Effector memory CD4-positive, alpha-beta T cell (primary cell): Measurements from ENCODE around the gene KRT14.
A peak's percentile ranks its signal among the peaks of the same experiment; 100 is the strongest.
"Not testable (repeated sequence)": the region's sequence is repeated elsewhere in the genome, so short reads cannot be mapped to it uniquely, and the experiment has no call there.

Source experiments
- DNase-seq, 3 donors: peaks; one replicate each; pipeline ENCODE4 v3.0.0-alpha.2; 2020
- H3K27ac ChIP-seq: 2 replicates; pipeline ENCODE4 v1.7.0; 2013; ENCODE audit warnings: mild to moderate bottlenecking, low read length, moderate library complexity; ENCODE audit not compliant: insufficient read depth, poor library complexity, severe bottlenecking
- H3K27me3 ChIP-seq: replicated peaks from 2 replicates; pipeline ENCODE4 v1.7.0; 2013; ENCODE audit warnings: mild to moderate bottlenecking, low read length; ENCODE audit not compliant: insufficient read depth, control insufficient read depth, poor library complexity, severe bottlenecking
- H3K36me3 ChIP-seq: 2 replicates; pipeline ENCODE4 v1.7.0; 2013; ENCODE audit warnings: mild to moderate bottlenecking, low read length, moderate library complexity; ENCODE audit not compliant: control insufficient read depth, insufficient read depth
- H3K4me1 ChIP-seq: 2 replicates; pipeline ENCODE4 v1.7.0; 2013; ENCODE audit warnings: low read length, mild to moderate bottlenecking; ENCODE audit not compliant: control insufficient read depth, insufficient read depth, poor library complexity, severe bottlenecking
- H3K4me3 ChIP-seq: 2 replicates; pipeline ENCODE4 v1.7.0; 2013; ENCODE audit warnings: low read length, low read depth, mild to moderate bottlenecking; ENCODE audit not compliant: insufficient read depth, poor library complexity, severe bottlenecking
- H3K9me3 ChIP-seq: 2 replicates; pipeline ENCODE4 v1.7.0; 2013; ENCODE audit warnings: mild to moderate bottlenecking, low read length, moderate library complexity; ENCODE audit not compliant: control insufficient read depth

The KRT14 gene

GRCh38 chr17:41578538-41578937, 8.2 kb downstream of the KRT14 start:
- no peak overlapping the region for H3K4me3 ChIP-seq
- peaks cover 5% of the 10 kb centered on the region for H3K4me1 ChIP-seq
- H3K9me3 ChIP-seq = no peaks in the 10 kb centered on the region
- no peaks in the 10 kb centered on the region for H3K36me3 ChIP-seq
- peaks cover 8% of the 10 kb centered on the region for H3K27me3 ChIP-seq
- H3K27ac ChIP-seq = no peak overlapping the region
- no peak for DNase-seq

GRCh38 chr17:41576740-41577139, 10.0 kb downstream of the KRT14 start:
- not testable (repeated sequence) for H3K27ac ChIP-seq, DNase-seq, H3K36me3 ChIP-seq, H3K9me3 ChIP-seq, H3K4me1 ChIP-seq, H3K4me3 ChIP-seq
- H3K27me3 ChIP-seq = peaks cover 14% of the 10 kb centered on the region

GRCh38 chr17:41575336-41575735, 11.4 kb downstream of the KRT14 start:
- no peaks in the 10 kb centered on the region for H3K9me3 ChIP-seq
- no peaks in the 10 kb centered on the region for H3K36me3 ChIP-seq
- H3K4me1 ChIP-seq = peaks cover 5% of the 10 kb centered on the region
- peaks cover 14% of the 10 kb centered on the region for H3K27me3 ChIP-seq
- H3K27ac ChIP-seq = no peak overlapping the region
- no peak overlapping the region for H3K4me3 ChIP-seq
- no peak for DNase-seq

DNA sequence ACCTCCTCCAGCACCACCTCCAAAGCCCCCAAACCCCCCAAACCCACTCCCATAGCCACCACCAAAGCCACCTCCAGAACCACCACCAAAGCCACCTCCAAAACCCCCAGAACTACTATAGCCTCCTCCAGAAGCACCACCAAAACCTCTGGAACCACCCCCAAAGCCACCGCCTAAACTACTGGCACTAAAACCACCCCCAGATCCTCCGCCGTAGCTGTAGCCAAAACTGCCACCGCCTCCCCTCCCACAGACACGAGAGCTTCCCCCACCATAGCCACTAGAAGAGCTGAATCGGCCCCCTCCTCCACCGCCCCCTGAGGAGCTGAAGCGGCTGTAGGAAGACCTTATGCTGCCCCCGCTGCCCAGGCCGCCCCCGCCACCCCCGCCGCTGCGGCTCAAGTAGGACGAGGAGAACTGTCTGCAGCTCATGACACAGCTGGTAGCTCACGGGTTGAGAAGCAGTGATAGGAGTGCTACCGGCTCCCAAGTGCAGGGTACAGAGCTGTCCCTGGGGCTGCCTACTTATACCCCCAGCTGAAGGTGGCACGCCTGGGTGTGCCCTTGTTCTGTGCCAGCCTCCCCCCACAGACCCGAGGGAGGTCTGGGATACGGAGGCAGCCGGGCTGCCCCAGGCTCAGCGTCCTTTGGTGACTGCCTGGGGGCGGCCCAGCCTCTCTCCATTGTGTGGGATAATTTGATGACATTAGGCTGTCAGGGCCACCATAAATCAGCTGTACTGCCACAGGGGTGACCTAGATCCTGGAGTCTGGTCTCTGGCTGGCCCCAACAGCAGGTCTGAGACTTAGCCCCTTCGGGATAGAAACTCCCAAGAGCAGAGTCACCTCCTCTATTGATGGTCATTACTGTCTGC, 14.9 kb downstream of the KRT14 start, which contains the start of gene KRT9:
TSS of gene KRT9 (minus strand) at position 499 of the 874 bp plus-strand sequence. CDS start at position 432, 67 bp downstream.
- Histone ChIP-seq H3K4me1 (no peaks in the 10 kb centered on the region), H3K9me3 (no peaks in the 10 kb centered on the region), H3K27ac (no peak within 1 kb of the TSS), H3K4me3 (no peak within 1 kb of the TSS), H3K27me3 (peaks cover 11% of the 10 kb centered on the region), H3K36me3 (no peaks in the 10 kb centered on the region)
- DNase-seq = no peak

GRCh38 chr17:41567317-41567716, 19.4 kb downstream of the KRT14 start:
- no peaks in the 10 kb centered on the region for H3K27me3 ChIP-seq
- no peaks in the 10 kb centered on the region for H3K36me3 ChIP-seq
- peak in 1 of 3 donors; percentile 5 for DNase-seq
- H3K4me1 ChIP-seq = no peaks in the 10 kb centered on the region
- no peak overlapping the region for H3K27ac ChIP-seq
- H3K9me3 ChIP-seq = no peaks in the 10 kb centered on the region
- H3K4me3 ChIP-seq = no peak overlapping the region

DNA sequence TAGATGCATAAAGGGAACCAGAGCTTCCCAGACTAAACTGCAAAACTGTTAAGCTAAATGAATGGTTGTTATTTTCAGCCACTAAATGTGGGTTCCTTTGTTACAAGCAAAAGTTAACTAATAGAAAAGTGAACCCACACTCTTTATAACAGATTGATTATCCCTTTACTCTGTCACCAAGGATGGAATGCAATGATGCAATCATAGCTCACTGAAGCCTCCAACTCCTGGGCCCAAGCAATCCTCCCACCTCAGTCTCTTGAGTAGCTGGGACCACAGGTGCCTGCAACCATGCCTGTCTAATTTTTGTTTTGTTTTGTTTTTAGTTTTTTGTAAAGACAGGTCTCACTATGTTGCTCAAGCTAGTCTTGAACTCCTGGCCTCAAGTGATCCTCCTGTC, 21.4 kb downstream of the KRT14 start:
- H3K4me3 ChIP-seq = no peak overlapping the region
- no peaks in the 10 kb centered on the region for H3K36me3 ChIP-seq
- no peaks in the 10 kb centered on the region for H3K4me1 ChIP-seq
- DNase-seq = no peak
- H3K9me3 ChIP-seq = no peaks in the 10 kb centered on the region
- H3K27me3 ChIP-seq = no peaks in the 10 kb centered on the region
- no peak overlapping the region for H3K27ac ChIP-seq

DNA sequence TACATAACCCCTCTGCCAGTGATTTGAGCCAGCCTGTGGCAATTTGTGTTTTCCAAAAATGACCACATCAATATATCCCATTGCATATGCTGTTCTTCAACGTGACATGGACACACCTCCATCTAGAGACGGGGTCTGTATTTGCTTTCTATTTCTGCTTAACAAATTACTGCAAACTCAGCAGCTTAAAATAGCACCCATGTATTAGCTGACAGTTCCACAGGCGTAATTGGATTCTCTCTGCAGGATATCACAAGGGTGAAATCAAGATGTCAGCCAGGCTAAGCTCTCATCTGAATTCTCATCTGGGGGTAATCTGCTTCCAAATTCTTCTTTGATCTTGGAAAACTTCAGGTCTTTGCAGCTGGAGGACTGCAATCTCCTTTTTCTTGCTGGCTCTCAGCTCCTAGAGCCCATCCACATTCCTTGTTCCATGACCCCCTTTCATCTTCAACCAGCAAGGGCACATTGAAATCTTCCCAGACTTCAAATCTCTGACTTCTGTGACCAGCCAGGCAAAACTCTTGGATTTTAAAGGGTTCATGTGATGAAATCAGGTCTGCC, 23.0 kb downstream of the KRT14 start:
- Histone ChIP-seq H3K9me3 (no peaks in the 10 kb centered on the region), H3K27ac (no peak overlapping the region), H3K4me1 (no peaks in the 10 kb centered on the region), H3K27me3 (no peaks in the 10 kb centered on the region), H3K36me3 (no peaks in the 10 kb centered on the region), H3K4me3 (no peak overlapping the region)
- no peak for DNase-seq

DNA sequence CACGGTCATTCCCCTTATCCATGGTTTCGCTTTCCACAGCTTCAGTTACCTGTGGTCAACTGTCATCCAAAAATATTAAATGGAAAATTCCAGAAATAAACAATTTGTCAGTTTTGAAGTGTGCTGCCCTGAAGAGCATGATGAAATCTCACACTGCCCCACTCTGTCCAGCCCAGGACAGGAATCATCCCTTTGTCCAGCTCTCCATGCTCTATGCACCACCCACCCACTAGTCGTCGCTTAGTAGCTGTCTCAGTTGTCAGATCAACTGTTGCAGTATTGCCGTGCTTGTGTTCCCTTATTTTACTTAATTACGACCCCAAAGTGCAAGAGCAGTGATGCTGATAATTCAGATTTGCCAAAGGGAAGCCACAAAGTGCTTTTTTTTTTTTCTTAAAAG, 25.1 kb downstream of the KRT14 start:
- Histone ChIP-seq H3K27me3 (no peaks in the 10 kb centered on the region), H3K4me1 (no peaks in the 10 kb centered on the region), H3K36me3 (no peaks in the 10 kb centered on the region), H3K9me3 (no peaks in the 10 kb centered on the region), H3K4me3 (no peak overlapping the region), H3K27ac (no peak overlapping the region)
- no peak for DNase-seq

DNA sequence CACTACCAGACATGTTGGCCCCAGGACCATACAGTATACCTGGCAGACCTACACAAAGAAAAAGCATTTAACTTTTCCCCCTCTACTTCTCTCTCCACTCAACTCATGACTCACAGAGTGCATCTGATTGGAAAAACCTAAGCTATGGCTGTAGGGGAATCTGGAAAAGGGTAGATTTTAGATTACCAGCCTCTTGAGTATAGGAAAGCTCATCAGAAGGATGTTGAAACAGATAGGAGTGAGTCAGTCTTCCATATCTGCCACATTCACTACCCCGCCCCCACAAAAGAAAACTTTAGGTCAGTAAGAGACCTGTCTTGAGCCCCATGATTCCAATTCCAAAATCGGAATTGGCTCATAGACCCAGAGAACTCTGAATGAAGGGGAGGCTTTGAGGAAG, 27.1 kb downstream of the KRT14 start:
- Histone ChIP-seq H3K4me1 (no peaks in the 10 kb centered on the region), H3K9me3 (no peaks in the 10 kb centered on the region), H3K27me3 (peaks cover 5% of the 10 kb centered on the region), H3K27ac (no peak overlapping the region), H3K4me3 (no peak overlapping the region), H3K36me3 (no peaks in the 10 kb centered on the region)
- DNase-seq = no peak

GRCh38 chr17:41556931-41557330, 29.8 kb downstream of the KRT14 start:
- Histone ChIP-seq H3K9me3 (no peaks in the 10 kb centered on the region), H3K4me3 (no peak overlapping the region), H3K27ac (no peak overlapping the region), H3K4me1 (no peaks in the 10 kb centered on the region), H3K27me3 (peaks cover 5% of the 10 kb centered on the region), H3K36me3 (no peaks in the 10 kb centered on the region)
- DNase-seq = no peak
